Measurements from ENCODE around the gene SCAF11.

Gene SCAF11

DNA sequence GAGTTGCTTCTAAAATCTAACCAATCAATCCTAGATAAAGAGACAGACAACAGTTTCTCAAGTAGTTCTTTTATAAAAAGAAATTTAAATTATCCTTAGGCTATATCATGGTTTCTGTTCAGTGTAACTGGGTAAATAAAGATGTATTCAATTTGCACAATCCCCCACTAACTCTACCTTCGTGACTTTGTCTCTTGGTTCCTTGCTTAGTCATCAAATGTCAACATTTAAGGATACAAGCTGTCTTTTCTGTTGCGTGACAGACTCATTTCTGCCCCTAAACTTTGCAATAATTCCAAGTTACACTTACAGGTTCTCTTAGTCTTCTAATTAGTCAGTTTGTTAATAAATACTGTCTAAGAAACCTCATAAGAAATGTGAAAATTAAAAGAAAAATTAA is 50.6 kb downstream of the SCAF11 start:
- H3K9me3 ChIP-seq (ENCODE audit: severe bottlenecking), result no peaks in the 10 kb centered on the region
- no peak for DNase-seq
- TF ChIP-seq, protein P1, sequence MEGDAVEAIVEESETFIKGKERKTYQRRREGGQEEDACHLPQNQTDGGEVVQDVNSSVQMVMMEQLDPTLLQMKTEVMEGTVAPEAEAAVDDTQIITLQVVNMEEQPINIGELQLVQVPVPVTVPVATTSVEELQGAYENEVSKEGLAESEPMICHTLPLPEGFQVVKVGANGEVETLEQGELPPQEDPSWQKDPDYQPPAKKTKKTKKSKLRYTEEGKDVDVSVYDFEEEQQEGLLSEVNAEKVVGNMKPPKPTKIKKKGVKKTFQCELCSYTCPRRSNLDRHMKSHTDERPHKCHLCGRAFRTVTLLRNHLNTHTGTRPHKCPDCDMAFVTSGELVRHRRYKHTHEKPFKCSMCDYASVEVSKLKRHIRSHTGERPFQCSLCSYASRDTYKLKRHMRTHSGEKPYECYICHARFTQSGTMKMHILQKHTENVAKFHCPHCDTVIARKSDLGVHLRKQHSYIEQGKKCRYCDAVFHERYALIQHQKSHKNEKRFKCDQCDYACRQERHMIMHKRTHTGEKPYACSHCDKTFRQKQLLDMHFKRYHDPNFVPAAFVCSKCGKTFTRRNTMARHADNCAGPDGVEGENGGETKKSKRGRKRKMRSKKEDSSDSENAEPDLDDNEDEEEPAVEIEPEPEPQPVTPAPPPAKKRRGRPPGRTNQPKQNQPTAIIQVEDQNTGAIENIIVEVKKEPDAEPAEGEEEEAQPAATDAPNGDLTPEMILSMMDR (IDR thresholded peaks at IDR 0.05; ENCODE audit: low read depth, low read length), result no peak
- H3K27ac ChIP-seq, result no peak overlapping the region
- H3K27me3 ChIP-seq (ENCODE audit: insufficient read depth, low read depth, severe bottlenecking), result no peaks in the 10 kb centered on the region
- peaks cover 45% of the 10 kb centered on the region for H3K36me3 ChIP-seq
- H3K4me3 ChIP-seq (ENCODE audit: low read depth, low read length), result no peak overlapping the region

DNA sequence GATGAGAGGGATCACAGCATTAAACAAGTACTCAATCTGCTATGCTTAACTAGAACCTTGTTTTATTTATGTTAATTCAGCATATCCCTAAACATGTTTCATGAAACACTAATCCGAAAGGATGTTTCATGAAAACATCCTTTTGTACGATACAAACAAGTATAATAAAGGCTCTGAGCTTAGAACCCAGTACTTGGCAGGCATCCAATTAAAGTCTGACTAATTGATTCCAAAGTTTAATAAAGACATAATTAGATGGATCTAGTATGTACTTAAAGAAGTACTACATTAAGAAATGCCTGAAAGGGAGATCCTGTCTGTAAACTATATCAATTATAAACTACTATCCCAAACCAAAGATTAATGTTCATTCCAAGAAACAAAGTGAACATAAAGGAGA is 51.8 kb downstream of the SCAF11 start:
- Histone ChIP-seq H3K4me3 (ENCODE audit: low read depth, low read length) (no peak overlapping the region), H3K36me3 (peaks cover 35% of the 10 kb centered on the region), H3K27me3 (ENCODE audit: insufficient read depth, low read depth, severe bottlenecking) (no peaks in the 10 kb centered on the region), H3K9me3 (ENCODE audit: severe bottlenecking) (no peaks in the 10 kb centered on the region), H3K27ac (no peak overlapping the region)
- TF ChIP-seq, protein P1 (IDR thresholded peaks at IDR 0.05; ENCODE audit: low read depth, low read length), result no peak
- no peak for DNase-seq

DNA sequence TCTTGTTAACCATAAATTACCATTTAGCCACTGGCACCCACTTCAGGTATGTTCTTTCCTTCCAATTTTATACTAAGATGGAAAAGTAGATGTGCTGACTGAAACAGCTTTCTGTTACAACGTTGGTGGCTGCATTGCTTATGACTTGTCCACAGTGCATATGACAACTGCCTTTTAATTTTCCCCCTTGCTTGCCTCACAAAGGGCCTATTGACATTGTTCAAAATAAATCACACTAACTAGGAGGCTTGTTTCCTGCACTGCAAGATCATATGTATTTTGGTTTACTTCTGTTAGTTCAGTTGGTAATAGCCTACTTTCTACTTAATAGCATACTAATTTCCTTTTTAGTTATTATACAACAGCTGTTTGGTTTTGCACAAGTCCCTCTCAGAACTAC is 55.4 kb downstream of the SCAF11 start:
- Histone ChIP-seq H3K27ac (no peak overlapping the region), H3K27me3 (ENCODE audit: insufficient read depth, low read depth, severe bottlenecking) (no peaks in the 10 kb centered on the region), H3K9me3 (ENCODE audit: severe bottlenecking) (no peaks in the 10 kb centered on the region), H3K4me3 (ENCODE audit: low read depth, low read length) (no peak overlapping the region), H3K36me3 (peaks cover 38% of the 10 kb centered on the region)
- no peak for DNase-seq
- TF ChIP-seq, protein P1 (IDR thresholded peaks at IDR 0.05; ENCODE audit: low read depth, low read length), result no peak

DNA sequence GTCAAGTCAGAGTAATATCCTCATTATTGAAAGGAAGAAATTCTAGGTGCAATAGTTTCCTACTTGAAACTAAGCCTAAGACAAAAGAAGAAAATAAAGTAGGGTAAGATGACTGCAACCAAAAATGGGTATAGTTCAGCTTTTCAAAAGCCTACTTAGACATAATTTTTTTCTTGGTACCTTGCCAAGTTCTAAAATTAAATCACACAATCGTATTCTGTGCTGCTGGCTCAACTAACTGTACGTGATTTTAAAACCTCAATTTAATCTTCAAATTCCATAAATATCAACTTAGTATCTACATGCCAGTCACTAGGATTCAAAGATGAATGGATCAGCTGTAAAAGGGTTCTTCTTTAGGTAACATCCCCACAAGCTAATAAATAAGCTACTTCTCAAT is 56.9 kb downstream of the SCAF11 start:
- H3K27ac ChIP-seq, result no peak overlapping the region
- TF ChIP-seq, protein P1 (IDR thresholded peaks at IDR 0.05; ENCODE audit: low read depth, low read length), result no peak
- no peak for DNase-seq
- H3K36me3 ChIP-seq, result peaks cover 43% of the 10 kb centered on the region
- no peaks in the 10 kb centered on the region for H3K9me3 ChIP-seq (ENCODE audit: severe bottlenecking)
- no peak overlapping the region for H3K4me3 ChIP-seq (ENCODE audit: low read depth, low read length)
- H3K27me3 ChIP-seq (ENCODE audit: insufficient read depth, low read depth, severe bottlenecking), result no peaks in the 10 kb centered on the region

DNA sequence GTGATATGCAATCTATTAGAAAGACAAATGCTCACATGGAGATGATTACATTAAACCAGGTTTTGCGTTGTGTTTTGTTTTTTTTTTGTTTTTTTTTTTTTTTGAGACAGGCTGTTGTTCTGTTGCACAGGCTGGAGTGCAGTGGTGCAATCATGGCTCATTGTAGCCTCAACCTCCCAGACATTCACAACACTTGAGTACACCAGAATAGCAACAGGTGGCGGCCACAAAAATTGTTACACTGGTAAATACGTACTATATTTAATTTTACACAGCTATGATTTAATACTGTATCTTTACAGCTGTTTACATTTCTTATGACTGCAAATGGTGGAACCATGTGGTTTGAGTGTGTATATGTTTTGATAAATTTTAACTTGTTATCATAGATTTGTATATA is 60.0 kb downstream of the SCAF11 start:
- TF ChIP-seq, protein P1 (IDR thresholded peaks at IDR 0.05; ENCODE audit: low read depth, low read length), result no peak
- DNase-seq, result no peak
- H3K36me3 ChIP-seq, result peaks cover 60% of the 10 kb centered on the region
- H3K9me3 ChIP-seq (ENCODE audit: severe bottlenecking), result no peaks in the 10 kb centered on the region
- no peak overlapping the region for H3K4me3 ChIP-seq (ENCODE audit: low read depth, low read length)
- no peaks in the 10 kb centered on the region for H3K27me3 ChIP-seq (ENCODE audit: insufficient read depth, low read depth, severe bottlenecking)
- H3K27ac ChIP-seq, result no peak overlapping the region

DNA sequence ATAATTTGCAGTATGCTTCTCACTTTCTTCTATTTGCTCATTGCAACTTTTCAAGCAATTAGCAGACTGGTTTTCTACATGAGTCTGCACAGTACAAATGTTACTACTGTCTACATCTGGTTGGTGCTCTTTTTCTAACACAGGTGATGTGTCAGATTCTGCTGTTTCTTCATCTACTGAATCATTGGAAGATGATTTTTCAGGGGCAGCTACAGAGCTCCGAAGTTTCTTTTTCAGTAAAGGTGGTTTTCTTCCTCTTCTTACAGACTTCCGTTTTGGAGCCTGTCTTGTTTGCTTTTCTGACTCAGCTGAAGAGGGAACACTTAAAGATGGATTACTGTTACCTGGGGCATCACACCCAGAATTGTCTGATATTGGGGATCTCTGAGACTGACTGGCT is 62.1 kb downstream of the SCAF11 start:
- no peaks in the 10 kb centered on the region for H3K27me3 ChIP-seq (ENCODE audit: insufficient read depth, low read depth, severe bottlenecking)
- peaks cover 75% of the 10 kb centered on the region for H3K36me3 ChIP-seq
- TF ChIP-seq, protein P1 (IDR thresholded peaks at IDR 0.05; ENCODE audit: low read depth, low read length), result no peak
- DNase-seq, result no peak
- H3K9me3 ChIP-seq (ENCODE audit: severe bottlenecking), result no peaks in the 10 kb centered on the region
- no peak overlapping the region for H3K27ac ChIP-seq
- no peak overlapping the region for H3K4me3 ChIP-seq (ENCODE audit: low read depth, low read length)

Measured in WERI-Rb-1 (cell line).